Renal cortex interstitium (tissue), 11 donors: ENCODE measurements around the gene ABI1. TPM values are rescaled to one million over a fixed set of nuclear protein-coding genes. Genes with fewer than 3 reads are reported as not detected.
"Not testable (repeated sequence)": the region's sequence is repeated elsewhere in the genome, so short reads cannot be mapped to it uniquely, and the experiment has no call there.

Experiments used
- DNase-seq, 11 donors: peaks; one replicate each; pipeline ENCODE4 v3.0.0-alpha.2; 2013; ENCODE audit warnings: low read depth in 9 of 11, low spot score in 4 of 11; ENCODE audit errors: extremely low read depth in 1 of 11
- polyA plus RNA-seq, 3 donors: library from polyadenylated mRNA; unstranded; fragments of 120-200 nt; gene quantifications; one replicate each; pipeline ENCODE4 v1.2.1, GENCODE V29; 2013; ENCODE audit not compliant: insufficient read length in 3 of 3

Gene ABI1
- polyA plus RNA-seq, 3 donors = 60.3 to 69.2 (median 61.8) TPM

- not testable (repeated sequence) for DNase-seq
Measured at GRCh38 chr10:26789779-26790178, 71.0 kb downstream of the ABI1 start.

- no peak for DNase-seq
Measured at GRCh38 chr10:26787362-26787761, 73.4 kb downstream of the ABI1 start.

GRCh38 chr10:26781797-26782196 lies 79.0 kb downstream of the ABI1 start:
- DNase-seq = no peak

- DNase-seq = no peak
Measured at GRCh38 chr10:26780793-26781601, 79.8 kb downstream of the ABI1 start.

- no peak for DNase-seq
Measured at GRCh38 chr10:26780106-26780792, 80.5 kb downstream of the ABI1 start.

- no peak for DNase-seq
Measured at GRCh38 chr10:26779176-26779860, 81.4 kb downstream of the ABI1 start.

- DNase-seq = no peak
Measured at GRCh38 chr10:26777686-26778085, 83.1 kb downstream of the ABI1 start.

GRCh38 chr10:26776258-26776657 lies 84.5 kb downstream of the ABI1 start:
- DNase-seq = no peak

- DNase-seq = no peak
Measured at GRCh38 chr10:26773633-26774032, 87.1 kb downstream of the ABI1 start.

GRCh38 chr10:26770069-26770468 lies 90.7 kb downstream of the ABI1 start:
- DNase-seq = no peak

- no peak for DNase-seq
Measured at GRCh38 chr10:26765549-26765948, 95.2 kb downstream of the ABI1 start.

GRCh38 chr10:26759008-26759407 lies 101.8 kb downstream of the ABI1 start:
- no peak for DNase-seq

GRCh38 chr10:26755443-26755903 lies 105.3 kb downstream of the ABI1 start:
- DNase-seq = no peak

GRCh38 chr10:26746061-26746460 lies 114.7 kb downstream of the ABI1 start:
- no peak for DNase-seq

GRCh38 chr10:26743841-26744240 lies 116.9 kb downstream of the ABI1 start:
- DNase-seq = no peak

- DNase-seq = no peak
Measured at GRCh38 chr10:26743091-26743490, 117.7 kb downstream of the ABI1 start.

GRCh38 chr10:26741368-26741767 lies 119.4 kb downstream of the ABI1 start:
- no peak for DNase-seq

- DNase-seq = no peak
Measured at GRCh38 chr10:26739071-26739631, 121.6 kb downstream of the ABI1 start.

- DNase-seq = no peak
Measured at GRCh38 chr10:26738301-26738911, 122.4 kb downstream of the ABI1 start.
